ENCODE measurements around the gene ABLIM2.

DNA sequence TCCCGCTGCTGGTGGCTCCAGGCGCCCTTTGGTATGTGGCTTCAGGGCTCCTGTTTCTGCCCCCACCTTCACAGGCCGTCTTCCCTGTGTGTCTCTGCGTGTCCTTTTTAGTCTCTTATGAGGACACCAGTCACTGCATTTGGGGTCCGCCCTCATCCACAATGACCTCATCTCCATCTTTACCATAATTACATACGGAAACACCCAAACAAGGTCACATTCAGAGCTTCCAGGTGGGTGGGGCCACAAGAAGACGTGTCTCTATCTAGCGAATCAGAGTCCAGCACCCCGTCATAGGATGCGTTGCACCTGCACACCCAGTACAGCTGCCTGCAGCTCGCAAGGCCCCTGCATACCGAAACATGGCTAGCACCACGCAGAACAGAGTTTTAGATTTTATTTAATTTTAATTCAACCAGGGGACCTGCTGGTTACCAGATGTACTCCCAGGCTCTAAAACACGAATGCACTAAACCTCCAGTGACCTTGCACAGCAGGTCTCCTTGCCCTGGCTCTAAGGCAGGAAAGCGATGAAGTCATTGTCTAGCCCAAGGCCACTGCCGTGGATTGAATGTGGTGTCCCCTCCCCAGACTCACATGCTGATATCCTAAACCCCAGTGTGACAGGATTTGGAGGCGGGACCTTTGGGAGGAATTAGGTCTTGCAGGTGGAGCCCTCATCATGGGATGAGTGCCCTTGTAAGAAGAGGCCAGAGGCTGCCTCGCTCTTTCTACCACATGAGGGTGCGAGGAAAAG, 30.3 kb downstream of the ABLIM2 start:
- TF ChIP-seq, protein P1, sequence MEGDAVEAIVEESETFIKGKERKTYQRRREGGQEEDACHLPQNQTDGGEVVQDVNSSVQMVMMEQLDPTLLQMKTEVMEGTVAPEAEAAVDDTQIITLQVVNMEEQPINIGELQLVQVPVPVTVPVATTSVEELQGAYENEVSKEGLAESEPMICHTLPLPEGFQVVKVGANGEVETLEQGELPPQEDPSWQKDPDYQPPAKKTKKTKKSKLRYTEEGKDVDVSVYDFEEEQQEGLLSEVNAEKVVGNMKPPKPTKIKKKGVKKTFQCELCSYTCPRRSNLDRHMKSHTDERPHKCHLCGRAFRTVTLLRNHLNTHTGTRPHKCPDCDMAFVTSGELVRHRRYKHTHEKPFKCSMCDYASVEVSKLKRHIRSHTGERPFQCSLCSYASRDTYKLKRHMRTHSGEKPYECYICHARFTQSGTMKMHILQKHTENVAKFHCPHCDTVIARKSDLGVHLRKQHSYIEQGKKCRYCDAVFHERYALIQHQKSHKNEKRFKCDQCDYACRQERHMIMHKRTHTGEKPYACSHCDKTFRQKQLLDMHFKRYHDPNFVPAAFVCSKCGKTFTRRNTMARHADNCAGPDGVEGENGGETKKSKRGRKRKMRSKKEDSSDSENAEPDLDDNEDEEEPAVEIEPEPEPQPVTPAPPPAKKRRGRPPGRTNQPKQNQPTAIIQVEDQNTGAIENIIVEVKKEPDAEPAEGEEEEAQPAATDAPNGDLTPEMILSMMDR (IDR thresholded peaks at IDR 0.05): no peak
- no peak for TF ChIP-seq POLR2A (IDR thresholded peaks at IDR 0.05)

Measured in body of pancreas (tissue), 4 donors.